ENCODE measurements around the gene PLBD1. TPM values are rescaled to one million over a fixed set of nuclear protein-coding genes. Genes with fewer than 3 reads are reported as not detected.

PLBD1 gene
- total and polyA plus RNA-seq, 8 donors: 0.87 to 38.2 (median 8.3) TPM; not detected in 2

DNA sequence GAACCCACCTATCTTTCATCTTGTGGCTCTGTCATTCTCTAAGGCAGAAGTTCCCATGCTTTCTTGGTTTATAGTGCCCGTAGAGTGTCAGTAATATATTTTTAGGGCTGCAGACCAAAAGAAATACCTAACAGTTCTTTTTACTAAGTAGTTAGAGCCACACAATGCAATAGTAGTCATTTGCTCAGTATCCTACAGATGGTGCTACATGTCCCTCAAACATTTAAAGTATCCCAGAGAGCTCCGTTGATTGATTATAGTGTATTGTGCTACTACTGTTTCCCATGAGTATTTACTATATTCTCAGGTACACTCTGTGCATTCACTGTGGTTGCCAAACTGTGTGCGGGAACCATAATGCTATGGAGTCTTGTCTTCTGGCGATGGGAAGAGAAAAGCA is 4.7 kb upstream of the PLBD1 start:
- no peaks in the 10 kb centered on the region for H3K36me3 ChIP-seq
- intact Hi-C loops (cut with DNase I; ENCODE audit: low total_unique reads): no loop called here
- no peak for TF ChIP-seq POLR2A (IDR thresholded peaks at IDR 0.05)
- TF ChIP-seq, protein P1, sequence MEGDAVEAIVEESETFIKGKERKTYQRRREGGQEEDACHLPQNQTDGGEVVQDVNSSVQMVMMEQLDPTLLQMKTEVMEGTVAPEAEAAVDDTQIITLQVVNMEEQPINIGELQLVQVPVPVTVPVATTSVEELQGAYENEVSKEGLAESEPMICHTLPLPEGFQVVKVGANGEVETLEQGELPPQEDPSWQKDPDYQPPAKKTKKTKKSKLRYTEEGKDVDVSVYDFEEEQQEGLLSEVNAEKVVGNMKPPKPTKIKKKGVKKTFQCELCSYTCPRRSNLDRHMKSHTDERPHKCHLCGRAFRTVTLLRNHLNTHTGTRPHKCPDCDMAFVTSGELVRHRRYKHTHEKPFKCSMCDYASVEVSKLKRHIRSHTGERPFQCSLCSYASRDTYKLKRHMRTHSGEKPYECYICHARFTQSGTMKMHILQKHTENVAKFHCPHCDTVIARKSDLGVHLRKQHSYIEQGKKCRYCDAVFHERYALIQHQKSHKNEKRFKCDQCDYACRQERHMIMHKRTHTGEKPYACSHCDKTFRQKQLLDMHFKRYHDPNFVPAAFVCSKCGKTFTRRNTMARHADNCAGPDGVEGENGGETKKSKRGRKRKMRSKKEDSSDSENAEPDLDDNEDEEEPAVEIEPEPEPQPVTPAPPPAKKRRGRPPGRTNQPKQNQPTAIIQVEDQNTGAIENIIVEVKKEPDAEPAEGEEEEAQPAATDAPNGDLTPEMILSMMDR (IDR thresholded peaks at IDR 0.05): no peak
- no peak for TF ChIP-seq POLR2AphosphoS5 (IDR thresholded peaks at IDR 0.05)
- no peak for TF ChIP-seq EP300 (IDR thresholded peaks at IDR 0.05)
- no peak overlapping the region for H3K27ac ChIP-seq
- H3K9me3 ChIP-seq: no peaks in the 10 kb centered on the region
- H3K4me1 ChIP-seq: peaks cover 0 to 17% (median 8%) of the 10 kb centered on the region in 4 donors
- no peak overlapping the region for H3K4me3 ChIP-seq
- WGBS, 5 donors: 81 to 90% (median 83%) methylated on average over 4 of the region's 4 CpGs
- no peaks in the 10 kb centered on the region for H3K27me3 ChIP-seq
- no peak for DNase-seq

DNA sequence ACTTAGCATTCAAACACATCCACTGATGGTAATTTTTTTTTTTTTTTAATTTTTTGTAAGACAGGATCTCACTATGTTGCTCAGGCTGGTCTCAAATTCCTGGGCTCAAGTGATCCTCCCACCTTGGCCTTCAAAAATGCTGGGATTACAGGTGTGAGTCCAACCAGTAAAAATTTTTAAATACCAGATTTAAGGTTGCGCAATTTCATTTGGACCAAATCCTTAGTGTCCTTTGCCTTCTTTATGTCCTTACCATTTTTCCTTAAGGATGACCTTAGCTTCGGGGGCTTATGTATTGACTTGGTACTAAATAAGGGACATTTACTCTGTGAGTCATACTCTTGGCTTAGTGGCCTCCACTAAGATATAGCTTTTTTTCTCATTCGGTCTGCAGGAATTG is 4.1 kb upstream of the PLBD1 start:
- intact Hi-C loops (cut with DNase I; ENCODE audit: low total_unique reads): no loop called here
- 63 to 80% (median 74%) methylated on average over 3 of the region's 3 CpGs for WGBS, 5 donors
- peaks cover 0 to 22% (median 12%) of the 10 kb centered on the region in 4 donors for H3K4me1 ChIP-seq
- no peak overlapping the region for H3K4me3 ChIP-seq
- no peak for DNase-seq
- H3K27me3 ChIP-seq: no peaks in the 10 kb centered on the region
- H3K27ac ChIP-seq: no peak overlapping the region
- TF ChIP-seq POLR2A (IDR thresholded peaks at IDR 0.05) (no peak), EP300 (IDR thresholded peaks at IDR 0.05) (no peak), POLR2AphosphoS5 (IDR thresholded peaks at IDR 0.05) (no peak)
- TF ChIP-seq, protein P1 (IDR thresholded peaks at IDR 0.05): no peak
- H3K36me3 ChIP-seq: no peaks in the 10 kb centered on the region
- H3K9me3 ChIP-seq: no peaks in the 10 kb centered on the region

DNA sequence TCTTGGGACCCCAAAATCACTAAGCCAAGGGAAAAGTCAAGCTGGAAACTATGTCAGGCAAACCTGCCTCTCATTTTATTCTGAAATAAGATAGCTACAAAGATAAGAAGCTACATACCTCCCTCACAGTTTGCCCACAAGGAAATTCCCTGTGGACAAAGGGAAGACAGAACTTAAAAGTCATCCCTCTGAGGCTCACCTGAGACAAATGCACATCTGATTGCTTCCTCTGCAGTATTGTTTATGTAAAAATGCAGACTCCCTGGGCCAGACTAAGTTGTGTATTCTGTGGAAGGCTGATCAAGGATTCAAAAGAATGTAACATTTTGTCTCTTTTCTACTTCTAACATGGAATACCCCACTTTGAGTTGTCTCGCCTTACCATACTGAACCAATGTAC is 2.5 kb upstream of the PLBD1 start:
- Histone ChIP-seq H3K4me1 (peaks cover 0 to 33% (median 14%) of the 10 kb centered on the region in 4 donors), H3K27me3 (no peaks in the 10 kb centered on the region), H3K4me3 (no peak overlapping the region), H3K36me3 (no peaks in the 10 kb centered on the region), H3K27ac (no peak overlapping the region), H3K9me3 (no peaks in the 10 kb centered on the region)
- TF ChIP-seq, protein P1 (IDR thresholded peaks at IDR 0.05): no peak
- TF ChIP-seq EP300 (IDR thresholded peaks at IDR 0.05) (no peak), POLR2AphosphoS5 (IDR thresholded peaks at IDR 0.05) (no peak), POLR2A (IDR thresholded peaks at IDR 0.05) (no peak)
- no peak for DNase-seq
- WGBS, 5 donors: 97 to 100% (median 100%) methylated on average over 1 of the region's 1 CpG
- intact Hi-C loops (cut with DNase I; ENCODE audit: low total_unique reads): no loop called here

DNA sequence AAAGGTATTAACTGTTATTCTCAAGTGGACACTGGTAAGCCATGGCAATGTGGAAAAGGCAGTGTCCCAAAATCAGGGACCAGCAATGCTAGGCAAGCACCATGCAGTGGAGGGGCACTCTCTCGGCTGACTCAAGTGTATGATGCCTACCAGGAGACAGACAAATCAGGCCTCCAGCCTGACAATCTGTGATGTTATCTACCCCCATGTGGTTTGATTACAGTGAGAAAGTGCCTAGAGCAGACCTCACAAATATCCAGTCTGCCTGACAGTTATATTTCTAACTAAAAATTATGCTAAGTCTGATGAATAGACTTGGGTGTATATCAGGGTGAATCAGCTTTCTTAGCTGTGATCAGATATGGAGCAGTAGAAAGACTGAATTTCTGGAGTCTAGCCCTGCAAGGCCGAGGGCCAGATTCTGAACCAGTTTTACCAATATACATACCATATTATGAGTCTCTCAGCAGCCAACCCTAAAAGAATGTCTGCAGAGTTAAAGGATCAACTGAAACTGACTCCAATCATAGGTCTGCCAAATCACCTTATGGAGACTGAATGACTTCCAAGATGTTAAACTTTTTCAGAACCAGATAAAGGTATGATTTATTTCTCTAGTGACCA is 3.2 kb downstream of the PLBD1 start:
- Histone ChIP-seq H3K27ac (peak overlapping the region in 1 of 5 donors; percentile 8), H3K9me3 (no peaks in the 10 kb centered on the region), H3K4me3 (no peak overlapping the region), H3K4me1 (peaks cover 0 to 83% (median 40%) of the 10 kb centered on the region in 4 donors), H3K27me3 (no peaks in the 10 kb centered on the region), H3K36me3 (no peaks in the 10 kb centered on the region)
- no peak for TF ChIP-seq EP300 (IDR thresholded peaks at IDR 0.05)
- TF ChIP-seq POLR2AphosphoS5 (IDR thresholded peaks at IDR 0.05): no peak
- intact Hi-C loops (cut with DNase I; ENCODE audit: low total_unique reads): no loop called here
- WGBS, 5 donors: 50 to 84% (median 65%) methylated on average over 2 of the region's 2 CpGs
- no peak for DNase-seq

DNA sequence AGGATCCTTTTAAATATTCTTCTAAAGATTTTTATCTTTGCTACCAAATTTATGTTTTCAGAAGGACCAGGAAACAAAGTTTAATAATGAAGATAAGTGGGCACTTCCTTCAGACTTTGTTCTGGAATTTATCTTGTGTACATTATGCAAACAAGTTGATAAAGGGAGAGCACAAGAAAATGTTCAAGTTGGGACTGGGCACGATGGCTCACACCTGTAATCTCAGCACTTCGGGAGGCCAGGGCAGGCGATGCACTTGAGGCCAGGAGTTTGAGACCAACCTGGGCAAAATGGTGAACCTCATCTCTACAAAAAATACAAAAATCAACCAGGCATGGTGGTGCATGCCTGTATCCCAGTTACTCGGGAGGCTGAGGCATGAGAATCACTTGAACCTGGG is 4.6 kb downstream of the PLBD1 start:
- TF ChIP-seq EP300 (IDR thresholded peaks at IDR 0.05): no peak
- peak in 1 of 3 donors; percentile 60 for TF ChIP-seq POLR2AphosphoS5 (IDR thresholded peaks at IDR 0.05)
- H3K9me3 ChIP-seq: no peaks in the 10 kb centered on the region
- H3K4me1 ChIP-seq: peaks cover 0 to 72% (median 38%) of the 10 kb centered on the region in 4 donors
- H3K36me3 ChIP-seq: no peaks in the 10 kb centered on the region
- 31 to 55% (median 44%) methylated on average over 4 of the region's 4 CpGs for WGBS, 5 donors
- H3K27me3 ChIP-seq: no peaks in the 10 kb centered on the region
- DNase-seq: peak; percentile 46 to 56
- peak overlapping the region in 3 of 5 donors; percentile 20 to 75 (median 37) for H3K27ac ChIP-seq
- no peak overlapping the region for H3K4me3 ChIP-seq
- intact Hi-C loops (cut with DNase I; ENCODE audit: low total_unique reads): no loop called here
